ENCODE results near the gene CBX1. TPM values are rescaled to one million over a fixed set of nuclear protein-coding genes. Genes with fewer than 3 reads are reported as not detected.

The CBX1 gene
- total and polyA plus RNA-seq, 2 of the 8 experiments (the other 6 are each of a cell fraction or from before 2014, with no cell fraction given): 38.7 to 173 TPM

DNA sequence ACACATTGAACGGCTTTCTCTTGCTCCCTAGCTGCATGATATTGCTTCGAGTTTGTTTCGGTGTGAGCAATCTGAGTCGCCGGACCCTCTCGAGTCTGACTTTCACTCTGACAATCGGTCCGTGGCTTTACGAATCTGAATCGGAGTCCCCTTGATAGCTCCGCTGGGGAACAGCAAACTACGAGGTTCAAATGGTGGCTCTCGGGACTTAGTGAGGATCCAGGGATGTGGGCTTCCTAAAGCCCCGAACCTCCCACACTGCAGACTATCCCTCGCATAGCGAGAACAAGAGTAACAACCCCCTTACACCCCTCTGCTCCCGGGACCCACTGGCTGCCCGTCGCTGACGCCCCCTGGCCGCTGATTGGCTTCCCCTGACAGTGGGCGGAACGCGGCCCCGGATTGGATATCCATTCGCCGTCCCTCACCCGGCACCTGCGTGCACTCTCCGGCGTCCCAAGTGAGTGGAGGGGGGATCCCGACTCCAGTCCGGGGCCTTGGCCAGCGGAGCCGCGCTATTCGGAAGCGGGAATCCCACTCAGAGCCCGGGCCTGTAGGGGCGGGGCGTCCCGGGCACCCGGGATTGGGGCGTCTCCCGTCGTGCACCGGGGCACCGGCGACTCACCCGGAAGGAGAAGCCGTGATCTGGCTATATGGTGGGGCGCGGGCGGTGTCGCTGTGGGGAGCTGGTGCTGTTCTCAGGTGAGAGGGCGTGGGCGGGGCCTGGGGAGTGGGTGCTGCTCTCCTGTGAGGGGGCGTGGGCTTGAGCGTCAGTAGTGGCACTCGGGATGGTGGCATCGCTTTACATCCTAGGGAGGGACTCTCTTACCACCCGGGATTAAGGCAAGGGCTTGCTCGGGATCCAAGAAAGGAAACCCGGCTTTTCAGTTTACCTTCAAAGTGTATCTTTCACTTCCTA lies 6.1 kb upstream of the CBX1 start, which contains the start of gene SNX11 (continued):
- TF ChIP-seq, protein P1, sequence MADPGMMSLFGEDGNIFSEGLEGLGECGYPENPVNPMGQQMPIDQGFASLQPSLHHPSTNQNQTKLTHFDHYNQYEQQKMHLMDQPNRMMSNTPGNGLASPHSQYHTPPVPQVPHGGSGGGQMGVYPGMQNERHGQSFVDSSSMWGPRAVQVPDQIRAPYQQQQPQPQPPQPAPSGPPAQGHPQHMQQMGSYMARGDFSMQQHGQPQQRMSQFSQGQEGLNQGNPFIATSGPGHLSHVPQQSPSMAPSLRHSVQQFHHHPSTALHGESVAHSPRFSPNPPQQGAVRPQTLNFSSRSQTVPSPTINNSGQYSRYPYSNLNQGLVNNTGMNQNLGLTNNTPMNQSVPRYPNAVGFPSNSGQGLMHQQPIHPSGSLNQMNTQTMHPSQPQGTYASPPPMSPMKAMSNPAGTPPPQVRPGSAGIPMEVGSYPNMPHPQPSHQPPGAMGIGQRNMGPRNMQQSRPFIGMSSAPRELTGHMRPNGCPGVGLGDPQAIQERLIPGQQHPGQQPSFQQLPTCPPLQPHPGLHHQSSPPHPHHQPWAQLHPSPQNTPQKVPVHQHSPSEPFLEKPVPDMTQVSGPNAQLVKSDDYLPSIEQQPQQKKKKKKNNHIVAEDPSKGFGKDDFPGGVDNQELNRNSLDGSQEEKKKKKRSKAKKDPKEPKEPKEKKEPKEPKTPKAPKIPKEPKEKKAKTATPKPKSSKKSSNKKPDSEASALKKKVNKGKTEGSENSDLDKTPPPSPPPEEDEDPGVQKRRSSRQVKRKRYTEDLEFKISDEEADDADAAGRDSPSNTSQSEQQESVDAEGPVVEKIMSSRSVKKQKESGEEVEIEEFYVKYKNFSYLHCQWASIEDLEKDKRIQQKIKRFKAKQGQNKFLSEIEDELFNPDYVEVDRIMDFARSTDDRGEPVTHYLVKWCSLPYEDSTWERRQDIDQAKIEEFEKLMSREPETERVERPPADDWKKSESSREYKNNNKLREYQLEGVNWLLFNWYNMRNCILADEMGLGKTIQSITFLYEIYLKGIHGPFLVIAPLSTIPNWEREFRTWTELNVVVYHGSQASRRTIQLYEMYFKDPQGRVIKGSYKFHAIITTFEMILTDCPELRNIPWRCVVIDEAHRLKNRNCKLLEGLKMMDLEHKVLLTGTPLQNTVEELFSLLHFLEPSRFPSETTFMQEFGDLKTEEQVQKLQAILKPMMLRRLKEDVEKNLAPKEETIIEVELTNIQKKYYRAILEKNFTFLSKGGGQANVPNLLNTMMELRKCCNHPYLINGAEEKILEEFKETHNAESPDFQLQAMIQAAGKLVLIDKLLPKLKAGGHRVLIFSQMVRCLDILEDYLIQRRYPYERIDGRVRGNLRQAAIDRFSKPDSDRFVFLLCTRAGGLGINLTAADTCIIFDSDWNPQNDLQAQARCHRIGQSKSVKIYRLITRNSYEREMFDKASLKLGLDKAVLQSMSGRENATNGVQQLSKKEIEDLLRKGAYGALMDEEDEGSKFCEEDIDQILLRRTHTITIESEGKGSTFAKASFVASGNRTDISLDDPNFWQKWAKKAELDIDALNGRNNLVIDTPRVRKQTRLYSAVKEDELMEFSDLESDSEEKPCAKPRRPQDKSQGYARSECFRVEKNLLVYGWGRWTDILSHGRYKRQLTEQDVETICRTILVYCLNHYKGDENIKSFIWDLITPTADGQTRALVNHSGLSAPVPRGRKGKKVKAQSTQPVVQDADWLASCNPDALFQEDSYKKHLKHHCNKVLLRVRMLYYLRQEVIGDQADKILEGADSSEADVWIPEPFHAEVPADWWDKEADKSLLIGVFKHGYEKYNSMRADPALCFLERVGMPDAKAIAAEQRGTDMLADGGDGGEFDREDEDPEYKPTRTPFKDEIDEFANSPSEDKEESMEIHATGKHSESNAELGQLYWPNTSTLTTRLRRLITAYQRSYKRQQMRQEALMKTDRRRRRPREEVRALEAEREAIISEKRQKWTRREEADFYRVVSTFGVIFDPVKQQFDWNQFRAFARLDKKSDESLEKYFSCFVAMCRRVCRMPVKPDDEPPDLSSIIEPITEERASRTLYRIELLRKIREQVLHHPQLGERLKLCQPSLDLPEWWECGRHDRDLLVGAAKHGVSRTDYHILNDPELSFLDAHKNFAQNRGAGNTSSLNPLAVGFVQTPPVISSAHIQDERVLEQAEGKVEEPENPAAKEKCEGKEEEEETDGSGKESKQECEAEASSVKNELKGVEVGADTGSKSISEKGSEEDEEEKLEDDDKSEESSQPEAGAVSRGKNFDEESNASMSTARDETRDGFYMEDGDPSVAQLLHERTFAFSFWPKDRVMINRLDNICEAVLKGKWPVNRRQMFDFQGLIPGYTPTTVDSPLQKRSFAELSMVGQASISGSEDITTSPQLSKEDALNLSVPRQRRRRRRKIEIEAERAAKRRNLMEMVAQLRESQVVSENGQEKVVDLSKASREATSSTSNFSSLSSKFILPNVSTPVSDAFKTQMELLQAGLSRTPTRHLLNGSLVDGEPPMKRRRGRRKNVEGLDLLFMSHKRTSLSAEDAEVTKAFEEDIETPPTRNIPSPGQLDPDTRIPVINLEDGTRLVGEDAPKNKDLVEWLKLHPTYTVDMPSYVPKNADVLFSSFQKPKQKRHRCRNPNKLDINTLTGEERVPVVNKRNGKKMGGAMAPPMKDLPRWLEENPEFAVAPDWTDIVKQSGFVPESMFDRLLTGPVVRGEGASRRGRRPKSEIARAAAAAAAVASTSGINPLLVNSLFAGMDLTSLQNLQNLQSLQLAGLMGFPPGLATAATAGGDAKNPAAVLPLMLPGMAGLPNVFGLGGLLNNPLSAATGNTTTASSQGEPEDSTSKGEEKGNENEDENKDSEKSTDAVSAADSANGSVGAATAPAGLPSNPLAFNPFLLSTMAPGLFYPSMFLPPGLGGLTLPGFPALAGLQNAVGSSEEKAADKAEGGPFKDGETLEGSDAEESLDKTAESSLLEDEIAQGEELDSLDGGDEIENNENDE (IDR thresholded peaks at IDR 0.05; ENCODE audit: insufficient replicate concordance, low read length): no peak
- peak; percentile 68 for TF ChIP-seq CREB1 (IDR thresholded peaks at IDR 0.05)
- peak; percentile 19; the same call in 1 of the 2 replicates for TF ChIP-seq GTF2F1 (IDR thresholded peaks at IDR 0.05; ENCODE audit: borderline replicate concordance, low read depth, low read length)
- peak; percentile 48; the same call in 1 of the 2 replicates for TF ChIP-seq BACH1 (IDR thresholded peaks at IDR 0.05; ENCODE audit: low read length)
- TF ChIP-seq RBBP5 (IDR thresholded peaks at IDR 0.05; ENCODE audit: borderline replicate concordance, low read depth, low read length): peak; percentile 33; the same call in 1 of the 2 replicates
- TF ChIP-seq, protein P2, sequence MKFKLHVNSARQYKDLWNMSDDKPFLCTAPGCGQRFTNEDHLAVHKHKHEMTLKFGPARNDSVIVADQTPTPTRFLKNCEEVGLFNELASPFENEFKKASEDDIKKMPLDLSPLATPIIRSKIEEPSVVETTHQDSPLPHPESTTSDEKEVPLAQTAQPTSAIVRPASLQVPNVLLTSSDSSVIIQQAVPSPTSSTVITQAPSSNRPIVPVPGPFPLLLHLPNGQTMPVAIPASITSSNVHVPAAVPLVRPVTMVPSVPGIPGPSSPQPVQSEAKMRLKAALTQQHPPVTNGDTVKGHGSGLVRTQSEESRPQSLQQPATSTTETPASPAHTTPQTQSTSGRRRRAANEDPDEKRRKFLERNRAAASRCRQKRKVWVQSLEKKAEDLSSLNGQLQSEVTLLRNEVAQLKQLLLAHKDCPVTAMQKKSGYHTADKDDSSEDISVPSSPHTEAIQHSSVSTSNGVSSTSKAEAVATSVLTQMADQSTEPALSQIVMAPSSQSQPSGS (IDR thresholded peaks at IDR 0.05; ENCODE audit: low read length): no peak
- no peak for TF ChIP-seq CTBP2 (IDR thresholded peaks at IDR 0.05; ENCODE audit: borderline replicate concordance, insufficient read depth, insufficient read length, low read length)
